Smooth muscle cell (in vitro differentiated cells): Measurements from ENCODE around the gene PITX3. TPM values are rescaled to one million over a fixed set of nuclear protein-coding genes. Genes with fewer than 3 reads are reported as not detected.

ENCODE experiments used
- DNase-seq: peaks from one replicate; lab custom pipeline; 2025; ENCODE audit not compliant: unreplicated experiment; lab: John Stamatoyannopoulos, UW
- H2AFZ ChIP-seq: fragments of 200-600 bp; sonication (generic); 2 replicates; pipeline ENCODE4 v1.6.0; 2016; ENCODE audit warnings: antibody characterized with exemption, low read depth, mild to moderate bottlenecking
- H3F3A ChIP-seq: fragments of 200-600 bp; sonication (generic); 2 replicates; pipeline ENCODE4 v1.6.0; 2017; ENCODE audit warnings: antibody characterized with exemption, low read depth
- H3K27ac ChIP-seq: fragments of 200-600 bp; sonication (generic); 2 replicates; pipeline ENCODE4 v1.5.1; 2016; ENCODE audit warnings: low read depth, mild to moderate bottlenecking
- H3K27me3 ChIP-seq: fragments of 200-600 bp; sonication (generic); 2 replicates; pipeline ENCODE4 v1.6.1; 2016; ENCODE audit warnings: low read depth, mild to moderate bottlenecking
- H3K36me3 ChIP-seq: fragments of 200-600 bp; sonication (generic); 2 replicates; pipeline ENCODE4 v1.5.1; 2016; ENCODE audit warnings: low read depth
- H3K4me1 ChIP-seq: fragments of 200-600 bp; sonication (generic); 2 replicates; pipeline ENCODE4 v1.5.1; 2016; ENCODE audit warnings: low read depth
- H3K4me2 ChIP-seq: fragments of 200-600 bp; sonication (generic); 2 replicates; pipeline ENCODE4 v1.6.0; 2016; ENCODE audit warnings: mild to moderate bottlenecking
- H3K4me3 ChIP-seq: fragments of 200-600 bp; sonication (generic); 2 replicates; pipeline ENCODE4 v1.5.1; 2016; ENCODE audit warnings: mild to moderate bottlenecking
- H3K79me2 ChIP-seq: fragments of 200-600 bp; sonication (generic); 2 replicates; pipeline ENCODE4 v1.6.0; 2016; ENCODE audit warnings: low read depth, mild to moderate bottlenecking
- H3K9ac ChIP-seq: fragments of 200-600 bp; sonication (generic); 2 replicates; pipeline ENCODE4 v1.6.0; 2016; ENCODE audit warnings: low read depth
- H3K9me3 ChIP-seq: fragments of 200-600 bp; sonication (generic); replicated peaks from 2 replicates; pipeline ENCODE4 v1.5.1; 2016; ENCODE audit warnings: low read depth
- H4K20me1 ChIP-seq: fragments of 200-600 bp; sonication (generic); 2 replicates; pipeline ENCODE4 v1.6.0; 2016; ENCODE audit warnings: low read depth
- CTCF ChIP-seq: fragments of 200-600 bp; sonication (generic); IDR thresholded peaks from 2 replicates; pipeline ENCODE4 v1.5.1; 2017; ENCODE audit warnings: borderline replicate concordance, mild to moderate bottlenecking, antibody characterized with exemption; ENCODE audit not compliant: insufficient read depth, poor library complexity, severe bottlenecking
- WGBS: methylation state at CpG from one replicate; pipeline ENCODE4 v1.1.7; 2016; ENCODE audit warnings: low lambda C conversion rate; 5-methylcytosine and 5-hydroxymethylcytosine counted together
- polyA plus RNA-seq: library from polyadenylated mRNA; unstranded; fragments of >200 nt; fragmentation: Nextera tagmentation; extraction: Ambion mirVana; gene quantifications from 2 replicates; pipeline ENCODE4 v1.2.1, GENCODE V29; 2016
- total RNA-seq: library from RNA; depleted of rRNA; stranded (reverse); fragments of >200 nt; gene quantifications from 2 replicates; pipeline ENCODE4 v1.2.3, GENCODE V29; 2014

PITX3 gene
- total and polyA plus RNA-seq, 2 experiments from 2014 or later: 2.0 TPM; not detected in 1

- peaks cover 100% of the 10 kb centered on the region for H4K20me1 ChIP-seq
- H3K79me2 ChIP-seq: peaks cover 92% of the 10 kb centered on the region
These were observed 37.8 kb upstream of the PITX3 start for GRCh38 chr10:102279104-102279503.

DNA sequence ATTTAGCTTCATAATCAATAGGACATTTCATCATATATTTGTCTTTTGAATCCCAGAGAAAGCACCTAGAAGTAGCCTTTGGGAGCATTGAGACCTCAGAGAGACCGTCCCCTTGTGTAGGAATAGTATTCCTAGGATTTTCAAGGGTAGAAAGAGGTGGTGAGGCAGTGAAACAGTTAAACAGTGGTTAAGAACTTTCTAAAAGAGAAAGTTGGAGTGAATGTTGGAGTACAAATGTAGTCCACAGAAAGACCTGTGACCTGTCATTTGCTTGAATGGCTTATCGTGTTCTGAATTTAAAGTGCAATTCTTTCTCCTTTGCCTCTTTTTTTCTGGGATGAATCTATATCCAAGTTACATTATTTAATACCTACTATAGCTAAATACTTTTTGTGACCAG lies 34.0 kb upstream of the PITX3 start:
- Histone ChIP-seq H3K9ac (no peak overlapping the region), H3K27ac (no peak overlapping the region), H2AFZ (no peak overlapping the region), H4K20me1 (peaks cover 100% of the 10 kb centered on the region), H3F3A (no peaks in the 10 kb centered on the region), H3K36me3 (no peaks in the 10 kb centered on the region), H3K4me3 (no peak overlapping the region), H3K27me3 (no peaks in the 10 kb centered on the region), H3K79me2 (peaks cover 96% of the 10 kb centered on the region), H3K9me3 (no peaks in the 10 kb centered on the region), H3K4me2 (no peak overlapping the region), H3K4me1 (peaks cover 8% of the 10 kb centered on the region)
- DNase-seq: no peak
- no peak for TF ChIP-seq CTCF
- WGBS: 100% methylated on average over 2 of the region's 2 CpGs

More at GRCh38 chr10:102279104-102279503, 37.8 kb upstream of the PITX3 start:
- Histone ChIP-seq H3K4me2 (no peak overlapping the region), H3K9me3 (no peaks in the 10 kb centered on the region), H3K36me3 (no peaks in the 10 kb centered on the region), H3F3A (peaks cover 4% of the 10 kb centered on the region), H3K27me3 (no peaks in the 10 kb centered on the region), H3K4me3 (no peak overlapping the region), H3K4me1 (peaks cover 8% of the 10 kb centered on the region), H3K27ac (no peak overlapping the region), H2AFZ (no peak overlapping the region), H3K9ac (no peak overlapping the region)
- no peak for DNase-seq
- no peak for TF ChIP-seq CTCF

- Histone ChIP-seq H3K4me1 (peaks cover 3% of the 10 kb centered on the region), H3K9me3 (no peaks in the 10 kb centered on the region), H3K9ac (no peak overlapping the region), H3K27me3 (no peaks in the 10 kb centered on the region), H2AFZ (no peak overlapping the region), H3K36me3 (no peaks in the 10 kb centered on the region), H3K4me3 (no peak overlapping the region), H3K4me2 (no peak overlapping the region), H3K27ac (no peak overlapping the region), H3F3A (no peaks in the 10 kb centered on the region), H3K79me2 (peaks cover 95% of the 10 kb centered on the region), H4K20me1 (peaks cover 100% of the 10 kb centered on the region)
- no peak for TF ChIP-seq CTCF
- 81% methylated on average over 1 of the region's 1 CpG for WGBS
- no peak for DNase-seq
These were observed 32.8 kb upstream of the PITX3 start for GRCh38 chr10:102274062-102274461.

- Histone ChIP-seq H3K9ac (no peak overlapping the region), H3K4me3 (no peak overlapping the region), H3K79me2 (peaks cover 94% of the 10 kb centered on the region), H3K4me1 (no peaks in the 10 kb centered on the region), H3K36me3 (no peaks in the 10 kb centered on the region), H3K27me3 (no peaks in the 10 kb centered on the region), H3F3A (no peaks in the 10 kb centered on the region), H2AFZ (no peak overlapping the region), H3K27ac (no peak overlapping the region), H3K9me3 (no peaks in the 10 kb centered on the region), H3K4me2 (no peak overlapping the region), H4K20me1 (peaks cover 100% of the 10 kb centered on the region)
- no peak for DNase-seq
- 85% methylated on average over 3 of the region's 3 CpGs for WGBS
- no peak for TF ChIP-seq CTCF
These were observed 27.7 kb upstream of the PITX3 start for GRCh38 chr10:102269017-102269416.
